Rectal smooth muscle tissue (tissue), 1 donor: ENCODE measurements around the gene RHOF.

Source experiments
- H3K27ac ChIP-seq: one replicate; pipeline ENCODE4 v1.7.0; 2013; ENCODE audit warnings: low read depth, low read length, inconsistent platforms
- H3K27me3 ChIP-seq: one replicate; pipeline ENCODE4 v1.7.0; 2013; ENCODE audit warnings: low read length; ENCODE audit not compliant: control insufficient read depth, insufficient read depth
- H3K36me3 ChIP-seq: one replicate; pipeline ENCODE4 v1.7.0; 2013; ENCODE audit warnings: low read length; ENCODE audit not compliant: control insufficient read depth, insufficient read depth
- H3K4me1 ChIP-seq: one replicate; pipeline ENCODE4 v1.7.0; 2013; ENCODE audit warnings: low read length; ENCODE audit not compliant: control insufficient read depth, insufficient read depth
- H3K4me3 ChIP-seq: one replicate; pipeline ENCODE4 v1.7.0; 2013; ENCODE audit warnings: low read length
- H3K9ac ChIP-seq: one replicate; pipeline ENCODE4 v1.7.0; 2013; ENCODE audit warnings: low read length

The RHOF gene

DNA sequence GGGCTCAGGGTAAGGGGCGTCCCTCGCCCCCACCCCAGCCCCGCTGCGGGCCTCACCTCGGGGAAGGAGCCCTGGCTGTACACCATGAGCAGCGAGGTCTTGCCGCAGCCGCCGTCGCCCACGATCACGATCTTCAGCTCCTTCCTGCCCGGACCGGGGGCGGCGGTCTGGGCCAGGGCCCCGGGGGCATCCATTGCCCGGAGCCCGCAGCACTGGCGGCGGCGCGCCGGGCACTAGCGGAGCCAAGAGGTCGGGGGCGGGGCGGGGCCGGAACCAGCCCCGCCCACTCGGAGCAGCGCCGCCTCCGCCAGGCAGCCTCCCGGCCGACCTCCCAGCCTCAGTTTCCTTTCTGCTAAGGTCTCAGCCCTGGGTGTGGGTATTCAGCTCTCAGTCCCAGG, at the start of gene RHOF:
TSS of gene RHOF (minus strand) at position 249 of the 398 bp plus-strand sequence. CDS start at position 194, 55 bp downstream.
- peak within 1 kb of the TSS; percentile 51 for H3K4me3 ChIP-seq
- peak within 1 kb of the TSS; percentile 54 for H3K27ac ChIP-seq
- H3K9ac ChIP-seq = peak within 1 kb of the TSS; percentile 39
- H3K27me3 ChIP-seq = no peaks in the 10 kb centered on the region
- peaks cover 33% of the 10 kb centered on the region for H3K4me1 ChIP-seq
- peaks cover 5% of the 10 kb centered on the region for H3K36me3 ChIP-seq

- H3K9ac ChIP-seq = peak overlapping the region; percentile 77
- peak overlapping the region; percentile 73 for H3K27ac ChIP-seq
- H3K4me3 ChIP-seq = peak overlapping the region; percentile 96
- no peaks in the 10 kb centered on the region for H3K27me3 ChIP-seq
- H3K36me3 ChIP-seq = no peaks in the 10 kb centered on the region
- H3K4me1 ChIP-seq = peaks cover 3% of the 10 kb centered on the region
Observed at GRCh38 chr12:121839993-121840761, 46.7 kb upstream of the RHOF start.

- Histone ChIP-seq H3K27ac (peak overlapping the region; percentile 73), H3K36me3 (no peaks in the 10 kb centered on the region), H3K4me1 (peaks cover 3% of the 10 kb centered on the region), H3K27me3 (no peaks in the 10 kb centered on the region), H3K9ac (peak overlapping the region; percentile 77), H3K4me3 (peak overlapping the region; percentile 96)
Observed at GRCh38 chr12:121839106-121839992, 45.9 kb upstream of the RHOF start.

- H3K27ac ChIP-seq = no peak overlapping the region
- no peaks in the 10 kb centered on the region for H3K27me3 ChIP-seq
- H3K9ac ChIP-seq = no peak overlapping the region
- H3K4me1 ChIP-seq = peaks cover 3% of the 10 kb centered on the region
- no peak overlapping the region for H3K4me3 ChIP-seq
- no peaks in the 10 kb centered on the region for H3K36me3 ChIP-seq
Observed at GRCh38 chr12:121838126-121838525, 44.6 kb upstream of the RHOF start.

- Histone ChIP-seq H3K36me3 (no peaks in the 10 kb centered on the region), H3K27me3 (no peaks in the 10 kb centered on the region), H3K4me3 (no peak overlapping the region), H3K4me1 (peaks cover 3% of the 10 kb centered on the region), H3K27ac (no peak overlapping the region), H3K9ac (no peak overlapping the region)
Observed at GRCh38 chr12:121837680-121838079, 44.2 kb upstream of the RHOF start.

DNA sequence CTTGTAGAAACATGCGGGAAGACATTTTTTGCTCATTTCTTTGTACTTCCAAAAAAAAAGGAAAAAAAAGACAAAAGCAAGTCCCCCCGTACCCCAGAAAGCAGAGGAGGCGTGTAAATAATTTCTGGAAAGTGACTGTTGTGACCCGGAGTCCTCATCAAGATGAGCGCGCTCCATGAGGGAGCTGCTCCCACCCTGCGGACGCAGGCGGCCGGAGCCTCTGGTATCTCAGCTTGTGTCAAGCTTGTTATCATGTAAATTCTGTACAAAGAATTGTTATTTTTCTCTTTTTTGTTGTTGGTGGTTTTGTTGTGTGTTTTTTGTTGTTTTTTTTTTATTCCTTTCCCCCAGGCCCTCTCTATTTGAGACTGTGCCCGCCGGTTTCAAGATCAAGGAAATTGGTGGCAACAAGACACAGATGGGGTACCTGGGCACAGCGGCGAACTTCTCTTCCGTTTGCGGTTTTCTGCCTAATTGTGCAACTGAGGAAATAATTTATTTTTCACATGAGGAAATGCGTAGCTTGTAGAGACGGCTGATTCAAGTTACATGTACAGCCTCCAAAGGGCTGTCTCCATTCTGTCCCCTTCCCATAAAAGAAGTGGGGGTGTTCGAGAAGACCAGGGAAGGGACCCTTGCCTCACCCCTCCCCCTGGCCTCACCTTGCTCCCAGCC, 38.2 kb upstream of the RHOF start:
- no peak overlapping the region for H3K9ac ChIP-seq
- no peaks in the 10 kb centered on the region for H3K27me3 ChIP-seq
- no peak overlapping the region for H3K27ac ChIP-seq
- H3K4me1 ChIP-seq = no peaks in the 10 kb centered on the region
- peaks cover 32% of the 10 kb centered on the region for H3K36me3 ChIP-seq
- H3K4me3 ChIP-seq = no peak overlapping the region

DNA sequence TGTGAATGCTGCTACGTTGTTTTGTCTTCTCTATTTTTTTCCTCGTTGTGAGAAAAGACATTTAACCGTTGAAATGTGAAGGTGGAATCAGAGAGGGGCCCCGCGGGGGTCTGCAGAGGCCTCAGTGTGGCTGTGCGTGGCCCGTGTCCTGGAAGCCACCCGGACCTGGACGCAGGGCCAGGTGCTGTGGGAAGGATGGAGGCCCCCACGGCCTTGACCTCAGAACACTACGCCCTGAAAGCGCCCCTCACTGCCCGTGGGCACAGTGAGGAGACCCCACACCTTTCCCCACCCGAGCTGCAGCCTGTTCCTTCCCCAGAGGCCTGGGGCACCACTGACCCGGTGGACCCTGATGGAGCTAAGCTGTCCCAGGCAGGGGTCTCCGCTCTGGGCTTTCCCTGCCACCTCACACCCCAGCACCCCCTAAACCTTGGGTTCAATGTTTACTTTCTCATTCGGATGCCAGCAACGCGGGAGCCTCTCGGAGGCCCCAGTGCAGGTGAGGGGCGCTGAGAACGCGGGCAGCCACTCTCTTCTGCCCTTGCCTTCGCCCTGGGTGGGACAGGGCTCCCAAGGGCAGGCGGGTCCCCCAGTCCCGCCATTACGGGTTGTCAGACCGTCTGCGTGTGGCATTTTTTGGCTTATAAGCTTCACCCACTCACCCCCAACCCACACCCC, 37.2 kb upstream of the RHOF start:
- Histone ChIP-seq H3K27ac (no peak overlapping the region), H3K36me3 (peaks cover 36% of the 10 kb centered on the region), H3K9ac (no peak overlapping the region)

GRCh38 chr12:121830134-121830533, 36.6 kb upstream of the RHOF start:
- H3K27me3 ChIP-seq = no peaks in the 10 kb centered on the region
- no peaks in the 10 kb centered on the region for H3K4me1 ChIP-seq
- peaks cover 36% of the 10 kb centered on the region for H3K36me3 ChIP-seq
- H3K9ac ChIP-seq = no peak overlapping the region
- no peak overlapping the region for H3K27ac ChIP-seq
- H3K4me3 ChIP-seq = no peak overlapping the region

More for the DNA sequence above, 37.2 kb upstream of the RHOF start:
- Histone ChIP-seq H3K4me1 (no peaks in the 10 kb centered on the region), H3K4me3 (no peak overlapping the region), H3K27me3 (no peaks in the 10 kb centered on the region)

DNA sequence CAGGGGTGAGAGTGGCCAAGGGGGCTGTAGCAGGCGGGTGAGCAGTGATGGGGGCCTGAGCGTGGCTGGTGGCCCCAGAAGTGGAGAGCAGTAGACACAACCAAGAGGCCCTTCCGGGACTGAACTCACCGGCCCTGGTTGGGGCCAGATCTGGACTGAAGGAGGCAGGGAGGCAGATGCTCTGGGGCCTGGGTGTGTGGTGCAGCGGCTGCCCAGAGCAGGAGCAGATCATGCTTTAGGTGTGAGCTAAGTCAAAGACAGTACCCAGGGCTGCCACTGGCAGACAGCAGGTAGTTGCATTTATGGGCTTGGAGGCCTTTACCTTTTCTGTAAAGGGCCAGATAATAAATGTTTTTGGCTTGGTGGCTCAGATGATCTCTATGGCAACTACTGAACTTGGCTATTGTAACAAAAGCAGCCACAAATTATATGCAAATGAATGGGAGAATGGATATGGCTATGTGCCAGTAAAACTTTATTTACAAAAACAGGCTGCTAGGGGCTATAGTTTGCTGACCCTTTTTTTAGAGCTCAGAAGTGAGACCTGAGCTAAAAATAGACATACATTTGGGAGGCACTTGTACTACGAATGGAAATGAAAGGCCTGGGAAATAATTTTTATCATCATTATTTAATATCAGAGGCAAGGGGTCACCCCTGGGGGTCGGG, 35.9 kb upstream of the RHOF start:
- no peak overlapping the region for H3K27ac ChIP-seq
- H3K9ac ChIP-seq = no peak overlapping the region
- H3K27me3 ChIP-seq = no peaks in the 10 kb centered on the region
- H3K4me1 ChIP-seq = no peaks in the 10 kb centered on the region
- H3K36me3 ChIP-seq = peaks cover 36% of the 10 kb centered on the region
- H3K4me3 ChIP-seq = no peak overlapping the region

DNA sequence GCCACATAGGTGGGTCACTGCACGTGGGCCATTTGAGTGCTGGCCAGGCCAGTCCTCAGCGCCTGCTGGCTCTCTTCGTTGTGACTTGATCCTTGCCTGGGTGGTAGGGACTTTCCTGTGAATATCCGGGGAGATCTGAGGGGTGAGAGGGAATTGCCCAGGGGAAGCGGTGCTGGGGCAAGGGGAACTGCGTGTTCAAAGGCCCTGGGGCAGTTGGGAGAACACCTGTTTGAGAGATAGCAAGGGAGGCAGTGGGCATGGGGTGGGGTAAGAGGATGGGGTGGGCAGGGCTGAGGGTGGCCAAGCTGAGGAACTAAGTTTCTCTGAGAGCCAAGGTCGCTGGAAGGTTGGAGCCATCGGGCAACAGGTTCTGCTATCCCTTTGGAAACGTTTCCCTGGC, 35.3 kb upstream of the RHOF start:
- H3K27me3 ChIP-seq = no peaks in the 10 kb centered on the region
- H3K36me3 ChIP-seq = peaks cover 36% of the 10 kb centered on the region
- H3K9ac ChIP-seq = no peak overlapping the region
- no peaks in the 10 kb centered on the region for H3K4me1 ChIP-seq
- H3K4me3 ChIP-seq = no peak overlapping the region
- H3K27ac ChIP-seq = no peak overlapping the region

DNA sequence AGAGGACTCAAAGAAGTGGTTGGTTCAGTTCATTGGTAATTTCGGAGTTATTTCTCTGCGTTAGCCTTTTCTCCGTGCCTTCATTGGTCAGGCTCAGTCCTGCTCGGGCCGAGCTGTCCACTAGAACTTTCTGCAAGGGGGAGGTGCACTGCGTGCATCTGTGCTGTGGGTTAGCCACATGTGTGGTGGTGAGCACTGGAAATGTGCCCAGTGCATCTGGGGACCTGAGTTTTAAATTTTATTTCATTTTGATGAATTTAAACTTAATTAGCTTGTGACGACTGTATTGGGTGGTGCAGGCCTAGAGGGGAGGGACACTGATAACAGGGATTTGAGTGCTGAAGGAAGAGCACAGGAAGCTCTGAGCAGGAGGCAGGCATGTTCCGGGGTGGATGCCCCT, 34.8 kb upstream of the RHOF start:
- Histone ChIP-seq H3K4me3 (no peak overlapping the region), H3K4me1 (no peaks in the 10 kb centered on the region), H3K27ac (no peak overlapping the region), H3K36me3 (peaks cover 40% of the 10 kb centered on the region), H3K9ac (no peak overlapping the region), H3K27me3 (no peaks in the 10 kb centered on the region)
